GM19193 (cell line): ENCODE measurements around the gene MTHFS.
A peak's percentile ranks its signal among the peaks of the same experiment; 100 is the strongest.

ENCODE experiments used
- POLR2A ChIP-seq: IDR thresholded peaks from 4 replicates; pipeline ENCODE4 v1.6.1; 2011; ENCODE audit not compliant: insufficient read depth, insufficient read length; ENCODE audit errors: extremely low read depth

Gene MTHFS

DNA sequence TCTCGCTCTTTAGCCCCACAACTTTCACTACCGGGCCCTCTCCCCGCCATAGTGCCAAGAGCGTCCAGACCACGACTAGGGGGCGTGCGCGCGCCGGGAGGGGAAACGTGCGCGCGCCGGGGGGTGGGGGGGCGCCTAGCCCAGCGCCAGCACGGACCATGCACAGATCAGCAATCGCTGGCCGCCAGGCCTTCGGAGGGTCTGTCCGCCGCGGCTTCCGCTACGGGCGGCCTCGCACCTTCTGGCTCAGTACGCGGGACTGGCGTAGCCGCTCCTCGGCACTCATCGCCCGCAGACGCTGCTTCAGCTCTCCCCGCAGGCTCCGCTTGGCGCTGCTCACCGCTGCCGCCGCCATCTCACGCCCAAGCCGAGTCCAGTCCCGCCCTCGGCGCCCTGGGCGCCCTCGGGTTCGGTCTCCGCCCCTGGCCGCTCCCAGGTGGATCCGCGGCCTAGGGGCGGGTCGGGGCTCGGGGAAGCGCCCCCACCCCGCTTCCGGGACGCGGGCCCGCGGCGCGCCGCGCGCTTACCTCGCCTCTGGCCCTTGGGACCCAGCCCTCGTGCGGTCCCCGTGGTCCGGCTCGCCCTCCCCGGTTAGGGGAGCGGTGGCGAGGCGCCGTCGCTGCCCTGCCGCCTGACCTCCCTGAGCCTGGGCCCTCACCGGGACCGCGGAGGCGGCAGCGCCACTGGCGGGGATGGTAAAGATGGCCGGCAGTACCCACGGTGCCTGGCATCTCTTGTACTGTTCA, at the start of gene MTHFS:
TSS of gene MTHFS (minus strand) at position 381 of the 746 bp plus-strand sequence. CDS start at position 355, 26 bp downstream.
- TF ChIP-seq POLR2A: peak; percentile 90

GRCh38 chr15:79944622-79945021, 47.8 kb upstream of the MTHFS start:
- TF ChIP-seq POLR2A: no peak

DNA sequence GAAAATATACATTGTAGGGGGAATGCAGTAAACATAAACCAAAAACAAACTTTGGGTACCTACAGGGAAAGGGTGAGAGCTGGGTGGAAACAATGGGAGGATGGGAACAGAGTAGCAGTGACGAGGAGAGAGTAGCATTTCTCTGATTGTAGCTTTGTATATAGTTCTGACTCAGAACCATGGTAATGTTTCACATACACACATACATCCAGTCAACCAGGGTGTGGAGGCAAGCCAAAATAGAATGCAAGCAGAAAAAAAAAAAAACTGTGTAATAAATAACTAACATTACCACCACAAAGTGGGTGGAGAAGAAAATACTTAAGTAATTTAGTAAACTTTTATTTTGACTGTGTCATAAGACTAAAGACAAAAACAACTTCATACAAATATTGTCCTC, 47.0 kb upstream of the MTHFS start:
- no peak for TF ChIP-seq POLR2A

GRCh38 chr15:79942741-79943481, 46.1 kb upstream of the MTHFS start:
- TF ChIP-seq POLR2A: no peak

- no peak for TF ChIP-seq POLR2A
Observed at GRCh38 chr15:79939399-79939798, 42.6 kb upstream of the MTHFS start.

DNA sequence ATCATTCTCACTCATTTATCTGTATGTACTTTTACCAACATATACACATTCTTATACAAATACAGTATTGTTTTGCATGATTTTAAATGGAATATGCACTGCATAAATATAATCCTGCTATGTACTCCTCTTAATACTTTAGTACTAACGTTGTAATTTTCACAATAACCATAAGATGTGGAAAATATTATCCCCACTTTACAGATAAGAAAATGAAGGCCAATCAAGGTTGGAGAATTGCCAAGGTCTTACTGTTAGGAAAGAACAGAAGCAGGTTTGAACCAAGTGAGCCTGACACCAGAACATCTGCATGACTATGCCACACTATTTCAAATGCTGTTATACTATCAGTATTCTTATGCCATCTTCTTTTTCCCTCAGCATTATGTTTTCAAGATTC, 41.3 kb upstream of the MTHFS start:
- no peak for TF ChIP-seq POLR2A

- no peak for TF ChIP-seq POLR2A
Observed at GRCh38 chr15:79933231-79933630, 36.4 kb upstream of the MTHFS start.

DNA sequence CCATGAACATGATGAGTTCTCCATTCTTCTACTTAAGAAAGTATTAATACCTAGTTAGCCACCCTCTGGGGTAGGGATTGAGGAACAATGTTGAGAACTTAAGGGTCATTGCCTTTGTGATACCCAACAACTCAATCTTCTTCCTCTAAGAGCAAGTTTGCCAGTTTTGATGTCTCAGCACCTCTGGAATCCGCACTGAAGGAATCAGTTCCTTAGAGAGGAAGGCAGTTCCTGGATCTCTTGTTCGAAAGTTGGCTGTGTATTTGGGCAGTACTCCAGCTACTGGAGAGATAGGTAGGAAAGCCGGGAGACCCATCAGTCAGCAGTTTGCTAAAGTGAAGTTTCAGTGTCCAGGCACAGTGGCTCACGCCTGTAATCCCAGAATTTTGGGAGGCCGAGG, 35.6 kb upstream of the MTHFS start:
- TF ChIP-seq POLR2A: no peak

DNA sequence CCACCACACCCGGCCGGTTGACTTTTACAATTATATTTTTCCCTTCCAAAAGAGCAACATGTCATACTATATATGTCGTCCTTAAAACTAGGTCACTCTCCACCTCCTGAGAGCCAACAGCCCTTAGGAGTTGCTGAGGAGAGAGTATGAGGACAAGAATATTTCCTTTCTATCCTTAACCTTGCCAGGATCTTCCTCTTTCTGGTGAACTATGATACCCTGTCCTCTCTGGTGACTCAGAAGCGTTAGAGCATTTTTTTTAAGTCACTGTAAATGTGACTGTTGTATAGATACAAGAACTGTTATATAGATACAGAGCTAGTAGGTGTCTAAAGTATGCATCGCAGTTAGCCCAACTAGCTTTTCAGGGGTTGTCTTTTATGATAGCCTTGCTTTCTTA, 33.7 kb upstream of the MTHFS start:
- no peak for TF ChIP-seq POLR2A

DNA sequence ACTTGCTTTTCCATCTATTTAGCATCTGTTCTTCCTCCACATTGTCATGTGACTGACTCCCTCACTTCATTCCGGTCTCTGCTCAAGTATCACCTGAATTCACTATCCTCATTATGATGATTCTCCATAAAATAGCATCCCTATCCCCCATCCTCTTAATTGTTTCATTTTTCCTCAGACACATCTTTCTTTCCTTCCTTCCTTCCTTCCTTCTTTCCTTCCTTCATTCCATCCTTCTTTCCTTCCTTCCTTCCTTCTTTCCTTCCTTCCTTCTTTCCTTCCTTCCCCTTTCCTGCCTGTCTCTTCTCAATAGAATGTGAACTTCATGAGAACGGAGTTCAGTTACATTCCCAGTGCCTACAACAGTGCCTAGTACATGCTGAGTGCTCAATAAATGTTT, 32.6 kb upstream of the MTHFS start:
- no peak for TF ChIP-seq POLR2A

- no peak for TF ChIP-seq POLR2A
Observed at GRCh38 chr15:79924379-79924778, 27.6 kb upstream of the MTHFS start.

- peak; percentile 94 for TF ChIP-seq POLR2A
Observed at GRCh38 chr15:79923515-79924169, 26.8 kb upstream of the MTHFS start.

DNA sequence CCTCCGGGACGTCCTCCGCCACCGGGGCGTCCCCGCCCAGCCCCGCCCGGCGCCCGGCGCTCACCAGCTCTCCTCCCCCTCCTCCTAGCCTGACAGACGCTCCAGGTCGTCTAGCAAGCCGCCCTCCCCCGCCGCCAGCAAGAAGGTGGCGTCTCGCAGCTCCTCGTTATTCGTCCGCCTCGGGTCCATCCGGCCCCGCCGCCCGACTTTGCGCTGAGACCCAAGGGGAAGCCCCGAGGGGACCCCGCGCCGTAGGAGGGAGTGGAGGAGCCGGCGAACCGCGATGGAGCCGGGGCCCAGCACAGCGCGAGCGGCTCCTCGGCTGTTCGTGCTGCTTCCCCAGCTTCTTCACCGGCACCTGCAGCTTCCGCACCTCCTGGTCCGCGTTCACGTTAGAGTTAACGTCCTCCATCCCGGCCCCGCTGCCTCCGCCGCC, 26.3 kb upstream of the MTHFS start:
- no peak for TF ChIP-seq POLR2A

GRCh38 chr15:79922512-79923078, 25.8 kb upstream of the MTHFS start:
- no peak for TF ChIP-seq POLR2A

- no peak for TF ChIP-seq POLR2A
Observed at GRCh38 chr15:79919749-79920511, 23.1 kb upstream of the MTHFS start.

DNA sequence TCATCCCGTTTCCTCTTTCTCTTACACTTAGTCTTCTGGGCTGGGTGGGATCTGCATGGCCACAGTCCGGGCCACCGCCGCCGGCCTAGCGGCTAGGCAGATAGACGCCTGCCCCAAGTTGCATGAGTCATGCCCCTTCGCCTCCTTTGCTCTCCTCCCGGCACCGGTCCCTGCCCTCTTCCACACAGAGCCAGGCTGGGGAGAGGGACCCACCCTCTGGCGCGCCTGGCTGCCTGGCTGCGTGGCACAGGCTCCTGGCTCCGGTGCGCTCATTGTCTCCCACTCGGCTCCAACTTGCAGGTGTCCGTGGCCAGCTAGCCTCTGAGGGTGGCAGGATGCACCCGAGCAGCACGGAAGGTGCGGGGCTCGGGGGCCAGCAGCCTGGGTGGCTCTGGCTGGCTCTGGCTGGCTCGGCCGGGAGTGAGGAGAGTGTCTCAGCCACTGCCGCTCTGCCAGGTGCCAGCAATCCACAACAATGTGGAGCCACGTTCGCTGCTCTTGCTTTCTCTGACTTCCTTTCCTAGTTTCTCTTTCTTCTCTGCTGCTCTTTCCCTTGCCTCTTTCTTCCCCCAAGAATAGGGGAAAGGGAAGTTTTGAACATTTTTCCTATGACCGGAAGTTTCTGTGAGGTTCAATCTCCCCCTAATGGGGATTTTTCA, 22.4 kb upstream of the MTHFS start:
- peak; percentile 24 for TF ChIP-seq POLR2A
